Adipocyte (in vitro differentiated cells): ENCODE data around the gene DPYD.

Experiments
- DNase-seq: peaks from one replicate; pipeline ENCODE4 v3.0.0-alpha.2; 2015; ENCODE audit warnings: low read depth
- H3K27me3 ChIP-seq: replicated peaks from 2 replicates; pipeline ENCODE4 v1.7.0; 2013; ENCODE audit warnings: mild to moderate bottlenecking, low read length, moderate library complexity; ENCODE audit not compliant: control insufficient read depth, insufficient read depth
- H3K36me3 ChIP-seq: 2 replicates; pipeline ENCODE4 v1.7.0; 2013; ENCODE audit warnings: low read length, mild to moderate bottlenecking, moderate library complexity; ENCODE audit not compliant: control insufficient read depth, insufficient read depth, severe bottlenecking
- H3K4me1 ChIP-seq: 2 replicates; pipeline ENCODE4 v1.7.0; 2013; ENCODE audit warnings: mild to moderate bottlenecking, low read length, moderate library complexity; ENCODE audit not compliant: control insufficient read depth, insufficient read depth
- H3K4me3 ChIP-seq: 2 replicates; pipeline ENCODE4 v1.7.0; 2013; ENCODE audit warnings: mild to moderate bottlenecking, low read length, moderate library complexity
- H3K9ac ChIP-seq: 2 replicates; pipeline ENCODE4 v1.7.0; 2013; ENCODE audit warnings: mild to moderate bottlenecking, low read length, moderate library complexity
- H3K9me3 ChIP-seq: 2 replicates; pipeline ENCODE4 v1.7.0; 2013; ENCODE audit warnings: mild to moderate bottlenecking, low read length, moderate library complexity; ENCODE audit not compliant: control insufficient read depth

Gene DPYD

GRCh38 chr1:97646071-97646470, 274.8 kb downstream of the DPYD start:
- Histone ChIP-seq H3K27me3 (no peaks in the 10 kb centered on the region), H3K36me3 (peaks cover 5% of the 10 kb centered on the region), H3K9me3 (peaks cover 16% of the 10 kb centered on the region), H3K9ac (no peak overlapping the region), H3K4me3 (no peak overlapping the region), H3K4me1 (peaks cover 31% of the 10 kb centered on the region)
- DNase-seq, result no peak

DNA sequence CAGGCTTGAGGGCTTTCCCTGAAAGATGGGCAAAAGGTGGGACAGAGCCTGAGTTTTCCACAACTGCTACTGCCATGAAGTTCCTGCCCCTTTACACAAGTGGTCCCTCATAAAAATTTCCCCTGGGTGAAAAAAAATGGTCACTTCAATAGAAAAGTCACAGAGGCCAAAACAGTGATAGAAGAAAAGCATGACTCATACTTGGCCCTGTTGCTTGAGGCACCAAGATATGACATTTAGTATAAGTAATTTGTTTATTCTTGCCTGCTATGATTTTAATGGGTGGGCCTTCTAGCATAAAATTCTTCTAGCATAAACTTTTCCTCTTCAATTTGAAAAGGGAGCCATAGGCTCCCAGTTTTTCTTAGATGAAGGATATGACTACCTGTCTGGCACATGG, 280.2 kb downstream of the DPYD start:
- Histone ChIP-seq H3K27me3 (no peaks in the 10 kb centered on the region), H3K4me3 (no peak overlapping the region), H3K9me3 (peaks cover 5% of the 10 kb centered on the region), H3K9ac (no peak overlapping the region), H3K36me3 (peaks cover 4% of the 10 kb centered on the region), H3K4me1 (peaks cover 3% of the 10 kb centered on the region)
- DNase-seq, result no peak

DNA sequence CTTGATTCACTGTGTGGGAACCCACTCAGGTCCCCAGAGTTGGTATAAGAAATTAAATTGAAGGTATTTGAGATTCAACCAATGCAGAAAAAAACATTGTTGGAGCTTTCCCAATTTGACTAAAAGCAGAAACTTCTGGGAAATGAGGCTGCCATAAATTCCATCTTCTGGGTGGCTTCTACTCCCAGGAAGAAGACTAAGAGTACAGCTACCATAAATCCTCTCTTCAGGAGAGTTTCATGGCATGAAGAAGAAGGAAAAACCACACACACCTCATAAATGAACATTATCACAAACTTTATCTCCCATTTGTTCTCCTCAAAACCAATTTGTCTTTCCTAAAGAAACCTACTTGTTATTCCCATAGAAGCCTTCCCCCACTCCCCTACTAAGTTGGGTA, 283.9 kb downstream of the DPYD start:
- Histone ChIP-seq H3K27me3 (no peaks in the 10 kb centered on the region), H3K36me3 (no peaks in the 10 kb centered on the region), H3K9ac (no peak overlapping the region), H3K4me3 (no peak overlapping the region), H3K4me1 (peaks cover 7% of the 10 kb centered on the region), H3K9me3 (no peaks in the 10 kb centered on the region)
- no peak for DNase-seq

GRCh38 chr1:97634758-97635157, 286.1 kb downstream of the DPYD start:
- Histone ChIP-seq H3K9ac (no peak overlapping the region), H3K4me1 (peaks cover 4% of the 10 kb centered on the region), H3K27me3 (no peaks in the 10 kb centered on the region), H3K4me3 (no peak overlapping the region), H3K9me3 (no peaks in the 10 kb centered on the region), H3K36me3 (no peaks in the 10 kb centered on the region)
- DNase-seq, result no peak

DNA sequence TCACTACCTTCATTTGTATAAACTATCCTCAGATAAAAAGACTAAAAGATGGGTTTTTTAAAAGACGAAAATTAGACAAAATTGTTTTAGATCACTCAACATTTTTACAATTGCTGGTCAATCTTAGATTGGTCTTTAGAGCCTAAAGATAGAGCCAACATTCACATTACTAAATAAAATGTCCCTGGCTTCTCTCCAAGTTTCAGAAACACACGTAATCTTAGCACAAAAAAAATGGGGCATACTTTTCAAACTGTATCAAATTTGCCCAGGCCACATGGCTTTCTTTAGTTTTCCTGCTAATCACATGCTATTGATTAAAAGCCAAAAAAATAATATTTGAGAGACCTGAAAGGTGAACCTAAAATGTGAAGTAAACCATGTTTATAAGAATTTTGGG, 288.1 kb downstream of the DPYD start:
- no peaks in the 10 kb centered on the region for H3K36me3 ChIP-seq
- H3K9ac ChIP-seq, result no peak overlapping the region
- peaks cover 4% of the 10 kb centered on the region for H3K4me1 ChIP-seq
- H3K27me3 ChIP-seq, result no peaks in the 10 kb centered on the region
- DNase-seq, result peak; percentile 13
- H3K9me3 ChIP-seq, result no peaks in the 10 kb centered on the region
- H3K4me3 ChIP-seq, result no peak overlapping the region

- no peaks in the 10 kb centered on the region for H3K27me3 ChIP-seq
- DNase-seq, result no peak
- H3K4me1 ChIP-seq, result peaks cover 4% of the 10 kb centered on the region
- H3K9me3 ChIP-seq, result no peaks in the 10 kb centered on the region
- no peak overlapping the region for H3K4me3 ChIP-seq
- no peaks in the 10 kb centered on the region for H3K36me3 ChIP-seq
- H3K9ac ChIP-seq, result no peak overlapping the region
Observed at GRCh38 chr1:97632075-97632474, 288.8 kb downstream of the DPYD start.

- no peaks in the 10 kb centered on the region for H3K36me3 ChIP-seq
- H3K27me3 ChIP-seq, result no peaks in the 10 kb centered on the region
- H3K9ac ChIP-seq, result no peak overlapping the region
- no peak for DNase-seq
- no peaks in the 10 kb centered on the region for H3K9me3 ChIP-seq
- H3K4me3 ChIP-seq, result no peak overlapping the region
- H3K4me1 ChIP-seq, result peaks cover 4% of the 10 kb centered on the region
Observed at GRCh38 chr1:97630948-97631347, 289.9 kb downstream of the DPYD start.

GRCh38 chr1:97630281-97630680, 290.6 kb downstream of the DPYD start:
- Histone ChIP-seq H3K36me3 (no peaks in the 10 kb centered on the region), H3K9ac (no peak overlapping the region), H3K4me3 (no peak overlapping the region), H3K4me1 (peaks cover 4% of the 10 kb centered on the region), H3K27me3 (no peaks in the 10 kb centered on the region), H3K9me3 (no peaks in the 10 kb centered on the region)
- no peak for DNase-seq

- no peak for DNase-seq
- no peaks in the 10 kb centered on the region for H3K27me3 ChIP-seq
- H3K9ac ChIP-seq, result no peak overlapping the region
- no peak overlapping the region for H3K4me3 ChIP-seq
- H3K4me1 ChIP-seq, result peaks cover 17% of the 10 kb centered on the region
- H3K9me3 ChIP-seq, result no peaks in the 10 kb centered on the region
- H3K36me3 ChIP-seq, result no peaks in the 10 kb centered on the region
Observed at GRCh38 chr1:97623220-97623619, 297.6 kb downstream of the DPYD start.

DNA sequence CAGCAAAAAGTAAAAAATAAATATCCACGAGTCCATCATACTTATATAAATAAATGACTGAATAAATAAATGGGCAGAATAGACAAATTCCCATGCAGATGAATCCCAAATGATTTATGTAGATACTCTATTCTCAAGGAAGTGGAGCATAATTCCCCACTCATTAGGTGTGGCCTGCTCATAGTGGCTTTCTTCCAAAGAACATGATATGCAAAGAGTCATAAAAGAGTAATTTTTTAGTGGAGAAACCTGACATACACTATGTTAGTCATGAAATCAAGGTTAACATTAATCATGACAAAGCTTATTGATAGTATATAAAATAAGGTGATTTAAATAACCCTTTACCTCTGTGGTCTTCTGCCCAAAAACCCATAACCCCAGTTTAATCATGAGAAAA, 298.9 kb downstream of the DPYD start:
- Histone ChIP-seq H3K9me3 (no peaks in the 10 kb centered on the region), H3K27me3 (no peaks in the 10 kb centered on the region), H3K9ac (no peak overlapping the region), H3K36me3 (no peaks in the 10 kb centered on the region), H3K4me3 (no peak overlapping the region), H3K4me1 (peaks cover 17% of the 10 kb centered on the region)
- no peak for DNase-seq

DNA sequence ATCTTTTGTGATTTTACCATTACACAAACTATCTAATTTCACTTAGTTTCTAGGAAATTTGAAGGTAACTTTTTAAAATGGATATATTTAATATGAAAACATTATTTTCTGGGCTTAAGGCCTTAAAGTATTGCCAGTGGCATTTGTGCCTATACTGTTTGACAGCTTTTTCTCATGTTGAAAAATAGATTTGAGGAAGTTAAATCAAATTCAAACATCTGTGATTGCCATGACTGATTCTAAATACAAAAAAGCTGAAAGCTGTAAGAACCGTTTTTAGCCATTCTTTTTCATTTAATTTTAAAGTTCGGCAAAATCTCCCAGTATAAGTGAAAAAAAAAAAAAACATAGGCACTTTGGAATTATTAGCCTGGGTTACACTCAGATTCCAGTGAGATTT, 301.1 kb downstream of the DPYD start:
- H3K36me3 ChIP-seq, result no peaks in the 10 kb centered on the region
- DNase-seq, result no peak
- peaks cover 17% of the 10 kb centered on the region for H3K4me1 ChIP-seq
- H3K27me3 ChIP-seq, result no peaks in the 10 kb centered on the region
- H3K4me3 ChIP-seq, result no peak overlapping the region
- H3K9ac ChIP-seq, result no peak overlapping the region
- H3K9me3 ChIP-seq, result no peaks in the 10 kb centered on the region

- Histone ChIP-seq H3K36me3 (no peaks in the 10 kb centered on the region), H3K9ac (no peak overlapping the region), H3K27me3 (no peaks in the 10 kb centered on the region), H3K4me3 (no peak overlapping the region), H3K9me3 (no peaks in the 10 kb centered on the region), H3K4me1 (no peaks in the 10 kb centered on the region)
- no peak for DNase-seq
Observed at GRCh38 chr1:97610748-97611147, 310.1 kb downstream of the DPYD start.
